RWPE2 (cell line): ENCODE measurements around the gene PLAC1.

Source experiments
- ATAC-seq: fragments of 200-7000 bp; cut with Tn5 transposase; 3 replicates; pipeline ENCODE4 v1.9.1; 2021; ENCODE audit warnings: low read depth
- DNase-seq: peaks from one replicate; pipeline ENCODE4 v3.0.0-alpha.2; 2020; ENCODE audit warnings: low spot score
- H3K27ac ChIP-seq: fragments of 450-650 bp; 2 replicates; pipeline ENCODE4 v1.5.1; 2017; ENCODE audit warnings: mild to moderate bottlenecking; ENCODE audit not compliant: poor library complexity, severe bottlenecking
- H3K27me3 ChIP-seq: fragments of 250-450 bp; sonication (Bioruptor Pico); 2 replicates; pipeline ENCODE4 v1.5.1; 2021; ENCODE audit warnings: mild to moderate bottlenecking, moderate library complexity; ENCODE audit not compliant: insufficient read depth, poor library complexity, severe bottlenecking
- H3K36me3 ChIP-seq: fragments of 250-450 bp; sonication (Bioruptor Pico); 2 replicates; pipeline ENCODE4 v1.5.1; 2020; ENCODE audit warnings: low read depth, mild to moderate bottlenecking, moderate library complexity
- H3K4me1 ChIP-seq: fragments of 250-450 bp; sonication (Bioruptor Pico); 2 replicates; pipeline ENCODE4 v1.5.1; 2021; ENCODE audit warnings: mild to moderate bottlenecking, moderate library complexity; ENCODE audit not compliant: insufficient read depth, poor library complexity, severe bottlenecking
- H3K4me3 ChIP-seq: fragments of 250-450 bp; sonication (Bioruptor Pico); 2 replicates; pipeline ENCODE4 v1.5.1; 2021; ENCODE audit warnings: mild to moderate bottlenecking, moderate library complexity; ENCODE audit not compliant: severe bottlenecking
- H3K9me3 ChIP-seq: fragments of 250-450 bp; sonication (Bioruptor Pico); 2 replicates; pipeline ENCODE4 v1.5.1; 2021; ENCODE audit warnings: mild to moderate bottlenecking, moderate library complexity; ENCODE audit not compliant: severe bottlenecking
- CTCF ChIP-seq: fragments of 450-650 bp; IDR thresholded peaks from one replicate; pipeline ENCODE4 v1.5.1; 2017; ENCODE audit warnings: mild to moderate bottlenecking, moderate library complexity; ENCODE audit not compliant: poor library complexity, severe bottlenecking

PLAC1 gene

GRCh38 chrX:134661295-134661694 is 3.0 kb upstream of the PLAC1 start:
- peak overlapping the region; percentile 11 for H3K27ac ChIP-seq
- no peaks in the 10 kb centered on the region for H3K36me3 ChIP-seq
- H3K27me3 ChIP-seq, result no peaks in the 10 kb centered on the region
- H3K9me3 ChIP-seq, result no peaks in the 10 kb centered on the region
- no peak for TF ChIP-seq CTCF
- no peak for ATAC-seq
- DNase-seq, result no peak
- H3K4me3 ChIP-seq, result no peak overlapping the region
- H3K4me1 ChIP-seq, result peaks cover 7% of the 10 kb centered on the region

GRCh38 chrX:134660627-134661026 is 2.4 kb upstream of the PLAC1 start:
- no peak for DNase-seq
- TF ChIP-seq CTCF, result no peak

GRCh38 chrX:134659761-134660160 is 1.5 kb upstream of the PLAC1 start:
- no peak for TF ChIP-seq CTCF
- peak; percentile 67; the same call in 2 of the 3 replicates for ATAC-seq
- Histone ChIP-seq H3K27me3 (no peaks in the 10 kb centered on the region), H3K9me3 (no peaks in the 10 kb centered on the region), H3K4me3 (no peak overlapping the region), H3K4me1 (peaks cover 7% of the 10 kb centered on the region), H3K36me3 (no peaks in the 10 kb centered on the region), H3K27ac (no peak overlapping the region)
- DNase-seq, result no peak

More at GRCh38 chrX:134660627-134661026, 2.4 kb upstream of the PLAC1 start:
- H3K36me3 ChIP-seq, result no peaks in the 10 kb centered on the region
- no peak for ATAC-seq
- H3K4me3 ChIP-seq, result no peak overlapping the region
- no peaks in the 10 kb centered on the region for H3K27me3 ChIP-seq
- H3K27ac ChIP-seq, result no peak overlapping the region
- no peaks in the 10 kb centered on the region for H3K9me3 ChIP-seq
- H3K4me1 ChIP-seq, result peaks cover 7% of the 10 kb centered on the region

GRCh38 chrX:134658760-134659023 is 421 bp upstream of the PLAC1 start:
- Histone ChIP-seq H3K4me3 (no peak overlapping the region), H3K27me3 (no peaks in the 10 kb centered on the region), H3K27ac (no peak overlapping the region), H3K9me3 (no peaks in the 10 kb centered on the region), H3K4me1 (peaks cover 7% of the 10 kb centered on the region), H3K36me3 (no peaks in the 10 kb centered on the region)
- DNase-seq, result no peak
- no peak for ATAC-seq
- no peak for TF ChIP-seq CTCF

- ATAC-seq (no peak), DNase-seq (no peak)
- H3K27me3 ChIP-seq, result no peaks in the 10 kb centered on the region
- no peak for TF ChIP-seq CTCF
- H3K4me3 ChIP-seq, result no peak overlapping the region
- no peak overlapping the region for H3K27ac ChIP-seq
- H3K4me1 ChIP-seq, result peaks cover 3% of the 10 kb centered on the region
- H3K36me3 ChIP-seq, result no peaks in the 10 kb centered on the region
- no peaks in the 10 kb centered on the region for H3K9me3 ChIP-seq
These were observed 3.8 kb downstream of the PLAC1 start for GRCh38 chrX:134654398-134655012.
